ENCODE results near the gene SGTA. TPM values are rescaled to one million over a fixed set of nuclear protein-coding genes. Genes with fewer than 3 reads are reported as not detected.

The SGTA gene
- total and polyA plus RNA-seq, 4 donors = 16.7 to 38.4 (median 21.0) TPM

DNA sequence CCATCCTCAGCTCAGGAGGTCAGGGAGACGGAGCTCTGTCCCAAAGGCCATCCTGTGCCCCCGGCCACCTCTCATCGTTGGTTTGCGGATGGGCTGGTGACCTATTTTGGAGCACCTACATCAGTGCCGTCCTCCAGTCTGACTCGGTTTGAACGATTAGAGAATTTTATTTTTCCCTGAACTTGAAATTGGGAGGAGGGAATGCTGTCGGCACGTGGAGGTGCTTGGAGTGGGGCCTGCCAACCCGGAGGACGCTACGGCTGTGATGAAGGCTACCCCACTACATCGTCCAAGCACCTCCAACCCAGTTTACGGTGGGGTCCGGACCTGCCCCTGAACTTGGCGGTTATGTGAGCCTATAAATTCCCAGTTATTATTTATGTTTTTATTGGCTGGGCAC is 33.6 kb upstream of the SGTA start (continued):
- TF ChIP-seq REST (IDR thresholded peaks at IDR 0.05) (no peak), SP1 (IDR thresholded peaks at IDR 0.05) (no peak), RAD21 (IDR thresholded peaks at IDR 0.05) (no peak), JUND (IDR thresholded peaks at IDR 0.05) (no peak), FOXA1 (IDR thresholded peaks at IDR 0.05) (no peak), RXRA (IDR thresholded peaks at IDR 0.05) (no peak), TAF1 (conservative IDR thresholded peaks at IDR 0.05) (no peak)

- TF ChIP-seq YY1 (IDR thresholded peaks at IDR 0.05) (no peak), FOXA2 (IDR thresholded peaks at IDR 0.05) (no peak), SP1 (IDR thresholded peaks at IDR 0.05) (no peak), GABPA (IDR thresholded peaks at IDR 0.05 in 1 of 2, conservative IDR thresholded peaks at IDR 0.05 in 1 of 2) (no peak), HNF4A (conservative IDR thresholded peaks at IDR 0.05) (no peak), NR2F2 (IDR thresholded peaks at IDR 0.05) (no peak), RAD21 (IDR thresholded peaks at IDR 0.05) (no peak), CTCF (IDR thresholded peaks at IDR 0.05; ENCODE audit: low read depth, low read length, missing input control) (no peak)
- Histone ChIP-seq H3K4me3 (ENCODE audit: low read depth in 1 of 3, low read length in 3 of 3) (no peak overlapping the region), H3K9ac (ENCODE audit: low read depth in 1 of 2, low read length in 2 of 2) (no peak overlapping the region), H3K27me3 (ENCODE audit: control insufficient read depth in 4 of 4, insufficient read depth in 4 of 4, low read length in 3 of 4) (no peaks in the 10 kb centered on the region), H3K9me3 (ENCODE audit: control insufficient read depth in 4 of 4, low read length in 3 of 4) (no peaks in the 10 kb centered on the region), H3K36me3 (ENCODE audit: control insufficient read depth in 4 of 4, insufficient read depth in 3 of 4, low read depth in 1 of 4, low read length in 3 of 4) (no peaks in the 10 kb centered on the region), H3K4me1 (ENCODE audit: control insufficient read depth in 4 of 4, insufficient read depth in 4 of 4, low read length in 3 of 4) (peaks cover 4 to 35% (median 19%) of the 10 kb centered on the region in 4 donors), H3K27ac (ENCODE audit: low read depth in 1 of 2, low read length in 2 of 2) (no peak overlapping the region)
- 93% methylated on average over 15 of the region's 15 CpGs for WGBS
- DNase-seq (ENCODE audit: low spot score) = no peak
These were observed 32.9 kb upstream of the SGTA start for GRCh38 chr19:2815923-2816322.

DNA sequence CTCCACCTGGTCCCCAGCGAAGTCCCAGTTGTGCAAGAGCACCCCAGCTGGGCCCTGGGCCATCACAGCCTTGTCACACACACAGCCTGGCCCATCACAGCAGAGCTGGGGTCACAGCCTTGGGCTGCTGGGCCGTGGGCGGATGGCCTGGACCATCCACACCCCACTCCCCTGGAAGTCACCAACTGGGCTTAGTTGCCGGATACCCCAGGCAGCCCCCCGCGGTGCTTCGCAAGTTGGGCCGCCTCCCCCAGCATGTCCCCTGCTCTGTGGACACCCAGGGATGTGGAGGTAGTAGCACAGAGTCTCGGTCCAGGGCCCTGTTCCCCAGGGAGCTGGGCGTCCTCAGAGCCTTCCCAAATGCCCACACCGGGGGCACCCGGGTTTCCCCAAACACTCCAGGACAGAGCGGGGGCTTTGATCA is 32.1 kb upstream of the SGTA start:
- Histone ChIP-seq H3K27me3 (ENCODE audit: control insufficient read depth in 4 of 4, insufficient read depth in 4 of 4, low read length in 3 of 4) (no peaks in the 10 kb centered on the region), H3K9ac (ENCODE audit: low read depth in 1 of 2, low read length in 2 of 2) (no peak overlapping the region), H3K4me3 (ENCODE audit: low read depth in 1 of 3, low read length in 3 of 3) (no peak overlapping the region), H3K4me1 (ENCODE audit: control insufficient read depth in 4 of 4, insufficient read depth in 4 of 4, low read length in 3 of 4) (peaks cover 5 to 36% (median 23%) of the 10 kb centered on the region in 4 donors), H3K27ac (ENCODE audit: low read depth in 1 of 2, low read length in 2 of 2) (no peak overlapping the region), H3K9me3 (ENCODE audit: control insufficient read depth in 4 of 4, low read length in 3 of 4) (no peaks in the 10 kb centered on the region), H3K36me3 (ENCODE audit: control insufficient read depth in 4 of 4, insufficient read depth in 3 of 4, low read depth in 1 of 4, low read length in 3 of 4) (no peaks in the 10 kb centered on the region)
- WGBS = 92% methylated on average over 13 of the region's 13 CpGs
- DNase-seq (ENCODE audit: low spot score) = no peak
- TF ChIP-seq CTCF (IDR thresholded peaks at IDR 0.05; ENCODE audit: low read depth, low read length, missing input control) = no peak
- no peak for TF ChIP-seq ATF3 (IDR thresholded peaks at IDR 0.05)
- no peak for TF ChIP-seq JUND (IDR thresholded peaks at IDR 0.05)
- TF ChIP-seq, protein P1, sequence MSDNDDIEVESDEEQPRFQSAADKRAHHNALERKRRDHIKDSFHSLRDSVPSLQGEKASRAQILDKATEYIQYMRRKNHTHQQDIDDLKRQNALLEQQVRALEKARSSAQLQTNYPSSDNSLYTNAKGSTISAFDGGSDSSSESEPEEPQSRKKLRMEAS (IDR thresholded peaks at IDR 0.05) = no peak
- TF ChIP-seq HNF4A (conservative IDR thresholded peaks at IDR 0.05) = no peak
- TF ChIP-seq YY1 (IDR thresholded peaks at IDR 0.05) = no peak
- TF ChIP-seq FOXA1 (IDR thresholded peaks at IDR 0.05) = no peak
- TF ChIP-seq TAF1 (conservative IDR thresholded peaks at IDR 0.05) = no peak
- TF ChIP-seq, protein P2, sequence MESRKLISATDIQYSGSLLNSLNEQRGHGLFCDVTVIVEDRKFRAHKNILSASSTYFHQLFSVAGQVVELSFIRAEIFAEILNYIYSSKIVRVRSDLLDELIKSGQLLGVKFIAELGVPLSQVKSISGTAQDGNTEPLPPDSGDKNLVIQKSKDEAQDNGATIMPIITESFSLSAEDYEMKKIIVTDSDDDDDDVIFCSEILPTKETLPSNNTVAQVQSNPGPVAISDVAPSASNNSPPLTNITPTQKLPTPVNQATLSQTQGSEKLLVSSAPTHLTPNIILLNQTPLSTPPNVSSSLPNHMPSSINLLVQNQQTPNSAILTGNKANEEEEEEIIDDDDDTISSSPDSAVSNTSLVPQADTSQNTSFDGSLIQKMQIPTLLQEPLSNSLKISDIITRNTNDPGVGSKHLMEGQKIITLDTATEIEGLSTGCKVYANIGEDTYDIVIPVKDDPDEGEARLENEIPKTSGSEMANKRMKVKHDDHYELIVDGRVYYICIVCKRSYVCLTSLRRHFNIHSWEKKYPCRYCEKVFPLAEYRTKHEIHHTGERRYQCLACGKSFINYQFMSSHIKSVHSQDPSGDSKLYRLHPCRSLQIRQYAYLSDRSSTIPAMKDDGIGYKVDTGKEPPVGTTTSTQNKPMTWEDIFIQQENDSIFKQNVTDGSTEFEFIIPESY (IDR thresholded peaks at IDR 0.05) = no peak
- TF ChIP-seq GABPA (IDR thresholded peaks at IDR 0.05 in 1 of 2, conservative IDR thresholded peaks at IDR 0.05 in 1 of 2) = no peak
- TF ChIP-seq REST (IDR thresholded peaks at IDR 0.05) = no peak
